Urothelium cell line (cell line): Measurements from ENCODE around the gene RSAD2.

Source experiments
- DNase-seq: peaks from one replicate; pipeline ENCODE4 v3.0.0; 2011; ENCODE audit warnings: low spot score, mixed read lengths
- FAIRE-seq: peaks from 2 replicates; lab custom pipeline; 2011; peaks lifted over from hg19 to GRCh38; lab: Jason Lieb, UNC

Gene RSAD2

DNA sequence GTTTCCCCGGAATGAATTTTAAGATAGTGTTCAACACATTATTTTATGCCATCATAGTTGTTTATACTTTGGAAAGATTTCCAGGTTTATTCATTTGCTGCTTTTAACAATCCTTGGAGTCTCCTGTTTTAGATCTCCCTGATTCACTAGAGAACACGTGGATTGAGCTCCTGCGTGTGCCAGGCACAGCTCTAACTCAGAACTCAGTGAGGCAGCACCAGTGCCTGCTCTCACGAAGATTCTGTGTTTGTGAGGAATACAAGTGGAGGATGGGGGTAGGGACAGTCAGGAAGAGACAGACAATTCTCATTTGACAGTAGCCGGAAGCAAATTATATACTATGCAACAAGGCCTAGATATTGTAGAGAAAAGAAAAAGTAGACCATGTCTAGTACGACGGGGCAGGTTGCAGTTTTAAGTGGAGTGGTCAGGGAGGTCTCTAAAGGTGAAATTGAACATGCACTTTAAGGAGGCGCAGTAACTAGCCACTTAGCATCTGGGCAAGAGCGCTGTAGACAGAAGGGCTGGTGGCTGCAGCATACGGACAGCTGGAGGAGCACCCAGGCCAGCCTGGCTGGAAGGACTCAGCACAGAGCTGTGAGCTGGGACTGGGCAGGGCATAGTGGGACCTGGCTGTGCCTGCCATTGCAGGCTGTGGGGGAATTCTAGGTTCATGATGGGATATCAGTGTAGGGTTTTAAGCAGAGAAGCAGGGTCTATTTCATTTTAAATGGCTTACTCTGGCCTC, 63.9 kb downstream of the RSAD2 start:
- FAIRE-seq (no peak), DNase-seq (no peak)

DNA sequence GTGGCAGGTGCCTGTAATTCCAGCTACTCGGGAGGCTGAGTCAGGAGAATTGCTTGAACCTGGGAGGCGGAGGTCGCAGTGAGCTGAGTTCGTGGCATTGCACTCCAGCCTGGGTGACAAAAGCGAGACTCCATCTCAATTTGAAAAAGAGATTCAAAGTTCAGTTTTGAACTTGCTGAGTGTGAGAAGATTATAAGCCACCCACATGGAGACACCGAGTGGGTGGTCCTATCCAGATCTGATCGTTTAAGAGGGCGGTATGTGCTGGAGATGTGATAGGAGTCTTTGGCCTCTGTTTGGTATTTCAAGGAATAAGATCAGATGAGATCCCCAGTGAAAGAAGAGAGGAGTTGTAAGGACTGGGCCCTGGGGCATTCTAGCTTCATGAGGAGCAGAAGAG, 65.3 kb downstream of the RSAD2 start:
- no peak for FAIRE-seq
- no peak for DNase-seq

DNA sequence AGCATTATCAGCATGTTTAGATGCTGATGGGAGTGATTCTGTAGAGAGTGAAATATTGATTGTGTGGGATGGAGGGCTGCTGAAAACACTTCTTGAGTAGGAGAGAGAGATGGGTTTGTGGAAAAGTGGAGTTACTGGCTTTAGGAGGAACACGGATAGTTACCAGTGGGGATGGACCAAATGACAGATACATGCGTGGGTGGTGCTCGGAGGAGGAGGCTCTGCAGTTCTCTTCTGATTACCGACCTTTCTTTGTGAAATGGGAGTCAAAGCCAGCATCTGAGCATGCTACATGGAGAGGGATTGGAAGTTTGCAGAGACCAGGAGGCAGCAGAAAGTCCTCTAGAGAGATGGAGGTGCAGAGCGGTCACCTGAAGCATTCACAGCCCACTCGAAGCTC, 65.9 kb downstream of the RSAD2 start:
- FAIRE-seq, result no peak
- no peak for DNase-seq

DNA sequence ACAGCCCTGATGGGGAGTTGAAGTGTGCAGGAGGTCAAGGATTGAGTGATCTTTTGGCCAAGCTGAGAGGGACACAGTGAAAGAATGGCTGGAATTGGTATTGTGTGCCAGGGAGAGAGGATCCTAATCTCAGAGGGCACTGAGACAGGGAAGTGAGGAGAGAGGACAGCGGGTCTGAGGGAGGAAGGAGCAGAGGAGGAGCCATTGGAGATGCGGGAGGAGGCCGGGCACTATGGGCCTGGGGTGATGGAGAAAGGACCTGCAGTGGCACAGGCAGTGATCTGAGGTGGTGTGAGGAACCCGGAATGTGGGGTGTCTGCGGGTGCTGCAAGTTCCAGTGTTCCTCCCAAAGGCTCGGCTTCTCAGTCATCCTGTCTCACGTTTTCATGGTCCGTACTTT, 66.4 kb downstream of the RSAD2 start:
- DNase-seq, result no peak
- no peak for FAIRE-seq

GRCh38 chr2:6944555-6944954, 67.0 kb downstream of the RSAD2 start:
- FAIRE-seq (no peak), DNase-seq (no peak)

DNA sequence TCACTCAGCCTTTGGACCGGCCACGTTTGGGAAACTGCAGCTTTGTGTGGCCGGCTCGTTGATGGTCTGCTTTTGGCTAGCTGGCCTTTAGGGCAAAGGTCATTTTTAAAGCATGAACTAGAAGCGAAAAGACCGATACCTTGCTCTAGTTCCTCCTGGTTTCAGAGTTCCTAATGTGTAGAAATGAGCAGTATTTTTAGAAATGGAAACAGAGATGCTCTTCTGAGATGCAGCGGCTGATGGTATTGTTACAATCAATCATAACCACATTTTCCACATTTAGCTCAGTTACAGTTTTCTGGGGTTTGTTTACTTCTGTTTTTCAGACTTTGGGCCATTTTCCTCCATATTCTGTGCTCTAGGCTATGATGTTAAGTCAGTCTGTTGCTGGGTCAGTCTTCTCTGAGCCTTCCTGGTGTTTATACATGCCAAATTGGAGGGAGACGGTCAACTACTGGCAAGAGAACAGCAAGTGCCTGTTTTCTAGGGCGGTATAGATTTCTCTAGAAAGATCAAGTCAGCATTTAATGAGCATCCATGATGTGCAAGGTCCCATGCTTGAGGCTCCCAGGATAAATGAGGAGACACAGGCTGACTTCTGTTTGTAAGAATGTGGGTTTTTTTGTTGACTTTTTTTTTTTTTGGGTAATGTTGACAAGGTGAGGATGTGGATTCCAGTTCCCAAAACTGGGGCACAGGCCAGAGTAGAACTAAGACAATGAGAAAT, 67.7 kb downstream of the RSAD2 start:
- FAIRE-seq (no peak), DNase-seq (no peak)

DNA sequence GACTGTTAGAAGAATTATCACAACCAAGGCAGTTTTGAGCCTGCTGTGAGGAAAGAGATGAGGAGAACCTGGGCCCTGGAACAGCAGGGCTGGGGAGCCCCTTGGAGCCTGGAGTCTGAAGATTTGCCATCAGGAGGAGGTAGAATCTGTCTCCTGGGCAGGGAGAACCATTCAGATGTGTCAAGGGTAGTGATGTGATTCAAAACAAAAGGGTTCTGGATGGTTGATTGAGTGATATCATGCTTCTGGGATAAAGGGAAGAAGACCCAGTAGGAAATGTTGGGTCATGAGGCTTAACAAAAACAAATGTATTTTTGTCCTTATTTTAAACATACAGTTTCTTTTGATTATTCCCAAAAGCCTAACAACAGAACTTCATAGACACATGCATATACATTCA, 68.2 kb downstream of the RSAD2 start:
- DNase-seq, result no peak
- no peak for FAIRE-seq

DNA sequence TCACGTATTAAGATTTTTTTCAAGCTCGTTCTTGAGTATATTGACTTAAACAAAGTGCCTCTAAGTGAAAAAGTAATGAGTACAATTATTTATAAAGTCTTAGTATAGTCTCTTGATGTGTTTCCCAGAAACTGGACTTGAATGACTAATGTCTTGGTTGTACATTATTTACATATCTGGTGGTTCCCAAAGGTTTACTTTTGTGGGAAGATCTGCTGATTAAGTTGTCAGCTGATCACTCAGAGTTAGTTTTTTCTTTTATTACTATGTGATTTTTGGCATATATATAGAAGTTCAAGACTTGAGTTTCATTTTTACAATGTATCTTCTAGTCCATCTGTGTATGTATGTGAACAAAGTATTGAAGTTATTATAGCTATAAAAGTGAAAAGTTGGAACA, 69.1 kb downstream of the RSAD2 start:
- FAIRE-seq (no peak), DNase-seq (no peak)
